Upper lobe of left lung (tissue), 6 donors: ENCODE results near the gene SPATA32. TPM values are rescaled to one million over a fixed set of nuclear protein-coding genes. Genes with fewer than 3 reads are reported as not detected.

Source experiments
- ATAC-seq, 2 donors: fragments of 200-7000 bp; cut with Tn5 transposase; one replicate each; pipeline ENCODE4 v1.9.1; 2022; ENCODE audit warnings: mild to moderate bottlenecking in 2 of 2, moderate library complexity in 2 of 2; ENCODE audit not compliant: low FRiP score in 2 of 2
- DNase-seq, 2 donors: peaks; one replicate each; pipeline ENCODE4 v3.0.0-alpha.2; 2019 to 2020
- H3K27ac ChIP-seq, 4 donors: fragments of 200-600 bp; sonication (generic); one replicate each; pipeline ENCODE4 v1.5.1; 2016 to 2019
- H3K27me3 ChIP-seq, 4 donors: fragments of 200-600 bp; sonication (generic); one replicate each; pipeline ENCODE4 v1.5.1; 2017 to 2019
- H3K36me3 ChIP-seq, 4 donors: fragments of 200-600 bp; sonication (generic); one replicate each; pipeline ENCODE4 v1.5.1; 2016 to 2019
- H3K4me1 ChIP-seq, 4 donors: fragments of 200-600 bp; sonication (generic); one replicate each; pipeline ENCODE4 v1.5.1; 2018 to 2019
- H3K4me3 ChIP-seq, 4 donors: fragments of 200-600 bp; sonication (generic); one replicate each; pipeline ENCODE4 v1.5.1; 2017 to 2019; ENCODE audit warnings: mild to moderate bottlenecking in 2 of 4, moderate library complexity in 1 of 4
- H3K9me3 ChIP-seq, 4 donors: fragments of 200-600 bp; sonication (generic); one replicate each; pipeline ENCODE4 v1.5.1; 2018 to 2019
- EP300 ChIP-seq, 4 donors: sonication (generic); formaldehyde crosslinking; IDR thresholded peaks; one replicate each; pipeline ENCODE4 v1.5.1; 2017; ENCODE audit warnings: antibody characterized with exemption in 4 of 4, control low read depth in 2 of 4
- POLR2A ChIP-seq, 4 donors: fragments of 450-650 bp; IDR thresholded peaks; one replicate each; pipeline ENCODE4 v1.5.1; 2016 to 2017; ENCODE audit warnings: antibody characterized with exemption in 4 of 4, mild to moderate bottlenecking in 2 of 4
- POLR2AphosphoS5 ChIP-seq, 2 donors: sonication (generic); formaldehyde crosslinking; IDR thresholded peaks; one replicate each; pipeline ENCODE4 v1.5.1; 2017; ENCODE audit warnings: antibody characterized with exemption in 2 of 2
- WGBS, 2 donors: methylation state at CpG; one replicate each; pipeline ENCODE4 v1.1.5; 2017 to 2018; 5-methylcytosine and 5-hydroxymethylcytosine counted together
- total RNA-seq, 6 donors: library from RNA; depleted of rRNA in 4 of 6; stranded (reverse); fragments of >200 nt in 4 of 6; gene quantifications; one replicate each; pipeline versions ENCODE4 v1.1.0 to v1.2.1, GENCODE V29; 2016 to 2021
- TF ChIP-seq, protein P1 (sequence below), 6 experiments: fragments of 450-650 bp in 4 of 6; fragments of 200-600 bp in 2 of 6; sonication (generic) in 2 of 6; IDR thresholded peaks; one replicate each; pipeline ENCODE4 v1.5.1; 2016 to 2019; ENCODE audit warnings: antibody characterized with exemption in 6 of 6
- donor health status: DM: no; HTN: no; CAD: no; lungs with moderate emphysema.
- donor health status: DM: no; HTN: yes; CAD: no; lungs with severe emphysema.

The SPATA32 gene
- total RNA-seq, 6 donors from 2014 or later = 0.20 TPM; not detected in 5

DNA sequence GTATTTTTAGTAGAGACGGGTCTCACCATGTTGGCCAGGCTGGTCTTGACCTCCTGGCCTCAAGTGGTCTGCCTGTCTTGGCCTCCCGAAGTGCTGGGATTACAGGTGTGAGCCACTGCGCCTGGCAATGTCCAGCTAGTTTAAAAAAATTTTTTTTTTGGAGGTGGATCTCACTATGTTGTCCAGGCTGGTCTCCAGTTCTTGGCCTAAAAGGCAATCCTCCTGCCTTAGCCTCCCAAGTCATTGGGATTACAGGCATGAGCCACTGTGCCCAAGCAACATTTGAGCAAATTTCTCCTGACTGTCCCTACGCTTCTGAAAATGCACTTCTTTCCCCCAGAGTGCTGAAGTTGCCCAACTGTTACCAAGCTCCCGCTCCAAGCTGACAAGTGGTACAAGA lies 46.9 kb upstream of the SPATA32 start:
- TF ChIP-seq POLR2A (IDR thresholded peaks at IDR 0.05) (no peak), EP300 (IDR thresholded peaks at IDR 0.05) (no peak), POLR2AphosphoS5 (IDR thresholded peaks at IDR 0.05) (no peak)
- TF ChIP-seq, protein P1, sequence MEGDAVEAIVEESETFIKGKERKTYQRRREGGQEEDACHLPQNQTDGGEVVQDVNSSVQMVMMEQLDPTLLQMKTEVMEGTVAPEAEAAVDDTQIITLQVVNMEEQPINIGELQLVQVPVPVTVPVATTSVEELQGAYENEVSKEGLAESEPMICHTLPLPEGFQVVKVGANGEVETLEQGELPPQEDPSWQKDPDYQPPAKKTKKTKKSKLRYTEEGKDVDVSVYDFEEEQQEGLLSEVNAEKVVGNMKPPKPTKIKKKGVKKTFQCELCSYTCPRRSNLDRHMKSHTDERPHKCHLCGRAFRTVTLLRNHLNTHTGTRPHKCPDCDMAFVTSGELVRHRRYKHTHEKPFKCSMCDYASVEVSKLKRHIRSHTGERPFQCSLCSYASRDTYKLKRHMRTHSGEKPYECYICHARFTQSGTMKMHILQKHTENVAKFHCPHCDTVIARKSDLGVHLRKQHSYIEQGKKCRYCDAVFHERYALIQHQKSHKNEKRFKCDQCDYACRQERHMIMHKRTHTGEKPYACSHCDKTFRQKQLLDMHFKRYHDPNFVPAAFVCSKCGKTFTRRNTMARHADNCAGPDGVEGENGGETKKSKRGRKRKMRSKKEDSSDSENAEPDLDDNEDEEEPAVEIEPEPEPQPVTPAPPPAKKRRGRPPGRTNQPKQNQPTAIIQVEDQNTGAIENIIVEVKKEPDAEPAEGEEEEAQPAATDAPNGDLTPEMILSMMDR (IDR thresholded peaks at IDR 0.05) = no peak
- H3K36me3 ChIP-seq = no peaks in the 10 kb centered on the region
- no peaks in the 10 kb centered on the region for H3K27me3 ChIP-seq
- no peak overlapping the region for H3K4me3 ChIP-seq
- no peak for DNase-seq
- WGBS, 2 donors = 95 to 96% methylated on average over 5 of the region's 5 CpGs
- H3K9me3 ChIP-seq = no peaks in the 10 kb centered on the region
- H3K27ac ChIP-seq = peak overlapping the region in 2 of 4 donors; percentile 2 to 78
- no peak for ATAC-seq
- H3K4me1 ChIP-seq = peaks cover 69 to 81% (median 77%) of the 10 kb centered on the region in 4 donors

DNA sequence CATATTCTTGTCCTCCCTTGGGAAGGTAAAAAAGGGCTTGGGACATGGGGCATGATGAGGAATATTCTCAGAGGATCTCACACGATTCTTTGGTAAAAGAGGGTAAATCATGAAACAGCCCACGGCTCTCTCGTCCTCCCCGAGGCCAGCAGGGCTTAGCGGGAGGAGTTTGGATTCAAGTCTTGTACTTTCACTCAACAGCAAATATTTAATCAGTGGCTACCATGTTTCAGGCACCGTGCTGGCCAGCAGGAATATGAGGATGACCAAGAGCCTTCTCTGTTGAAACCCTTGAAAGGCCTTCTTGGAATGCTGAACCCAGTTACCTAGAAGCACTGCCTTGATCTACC lies 46.1 kb upstream of the SPATA32 start:
- DNase-seq (no peak), ATAC-seq (no peak)
- no peak overlapping the region for H3K4me3 ChIP-seq
- H3K9me3 ChIP-seq = no peaks in the 10 kb centered on the region
- H3K4me1 ChIP-seq = peaks cover 65 to 80% (median 72%) of the 10 kb centered on the region in 4 donors
- H3K27me3 ChIP-seq = no peaks in the 10 kb centered on the region
- WGBS, 2 donors = 58 to 67% methylated on average over 6 of the region's 6 CpGs
- TF ChIP-seq, protein P1 (IDR thresholded peaks at IDR 0.05) = no peak
- TF ChIP-seq POLR2AphosphoS5 (IDR thresholded peaks at IDR 0.05) (no peak), POLR2A (IDR thresholded peaks at IDR 0.05) (no peak), EP300 (IDR thresholded peaks at IDR 0.05) (no peak)
- H3K36me3 ChIP-seq = no peaks in the 10 kb centered on the region
- peak overlapping the region; percentile 70 to 80 (median 78) for H3K27ac ChIP-seq

DNA sequence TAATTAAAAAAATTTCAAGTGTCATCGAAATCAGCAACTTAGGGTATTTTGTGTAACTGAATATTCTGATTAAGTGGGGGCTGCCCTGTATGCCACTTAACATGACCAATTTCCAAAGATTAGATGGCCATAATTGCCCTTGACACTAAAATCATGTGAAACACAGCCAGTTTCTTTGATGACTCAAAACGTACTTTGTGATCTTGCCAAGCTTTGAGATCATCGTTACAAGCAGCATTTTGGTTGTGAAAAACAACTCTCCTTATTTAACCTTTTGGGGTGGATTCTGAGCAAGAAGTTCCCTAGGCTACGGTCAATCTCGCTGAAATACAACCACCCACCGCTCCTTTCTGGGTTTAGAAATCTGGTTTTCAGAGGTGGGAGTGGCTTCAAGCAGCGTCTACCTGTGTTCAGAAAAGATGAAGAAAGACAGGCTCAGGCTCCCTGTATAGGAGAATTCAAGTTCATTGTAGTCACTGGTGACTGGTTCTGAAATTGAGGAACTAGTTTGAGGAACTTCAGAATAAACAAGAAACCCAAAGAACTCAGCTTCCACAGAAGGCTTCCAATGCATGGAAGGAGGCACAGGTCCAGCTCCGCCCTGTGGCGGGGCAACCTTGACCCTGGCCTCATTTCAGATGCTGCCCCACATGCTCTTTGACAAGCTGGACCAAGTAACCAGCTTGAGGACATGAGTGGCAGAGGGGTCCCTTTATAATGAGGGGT lies 45.6 kb upstream of the SPATA32 start:
- Histone ChIP-seq H3K27me3 (no peaks in the 10 kb centered on the region), H3K36me3 (no peaks in the 10 kb centered on the region), H3K9me3 (no peaks in the 10 kb centered on the region), H3K4me3 (no peak overlapping the region), H3K27ac (peak overlapping the region; percentile 70 to 80 (median 78)), H3K4me1 (peaks cover 64 to 80% (median 72%) of the 10 kb centered on the region in 4 donors)
- peak in 1 of 2 donors; percentile 6 for TF ChIP-seq POLR2AphosphoS5 (IDR thresholded peaks at IDR 0.05)
- TF ChIP-seq EP300 (IDR thresholded peaks at IDR 0.05) = peak in 1 of 4 donors; percentile 72
- TF ChIP-seq POLR2A (IDR thresholded peaks at IDR 0.05) = peak in 1 of 4 donors; percentile 33
- TF ChIP-seq, protein P1 (IDR thresholded peaks at IDR 0.05) = no peak
- ATAC-seq (peak; percentile 23 to 66), DNase-seq (peak in 1 of 2 donors; percentile 26)
- WGBS, 2 donors = 42% methylated on average over 9 of the region's 9 CpGs

DNA sequence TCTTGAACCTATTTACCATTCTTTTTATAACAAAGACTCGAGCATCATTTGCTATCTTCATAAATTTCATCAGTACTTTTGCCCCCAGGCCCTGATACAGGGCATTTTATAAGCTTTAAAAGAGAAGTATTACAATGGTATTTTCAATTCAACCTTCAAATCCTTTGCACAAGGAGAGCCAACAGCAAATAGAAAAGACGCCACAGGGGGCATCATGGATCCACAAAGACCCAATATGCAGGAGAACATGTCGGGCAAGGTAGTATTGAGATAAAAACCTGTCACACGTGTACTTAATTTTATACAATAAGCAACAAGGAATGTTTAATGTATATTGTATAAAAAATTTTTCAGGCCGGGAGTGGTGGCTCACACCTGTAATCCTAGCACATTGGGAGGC lies 44.7 kb upstream of the SPATA32 start:
- peaks cover 57 to 74% (median 68%) of the 10 kb centered on the region in 4 donors for H3K4me1 ChIP-seq
- TF ChIP-seq POLR2A (IDR thresholded peaks at IDR 0.05) (no peak), POLR2AphosphoS5 (IDR thresholded peaks at IDR 0.05) (no peak), EP300 (IDR thresholded peaks at IDR 0.05) (no peak)
- TF ChIP-seq, protein P1 (IDR thresholded peaks at IDR 0.05) = no peak
- no peaks in the 10 kb centered on the region for H3K27me3 ChIP-seq
- ATAC-seq = no peak
- H3K4me3 ChIP-seq = no peak overlapping the region
- H3K9me3 ChIP-seq = no peaks in the 10 kb centered on the region
- no peaks in the 10 kb centered on the region for H3K36me3 ChIP-seq
- DNase-seq = no peak
- peak overlapping the region; percentile 23 to 80 (median 78) for H3K27ac ChIP-seq
- 86 to 89% methylated on average over 5 of the region's 5 CpGs for WGBS, 2 donors

DNA sequence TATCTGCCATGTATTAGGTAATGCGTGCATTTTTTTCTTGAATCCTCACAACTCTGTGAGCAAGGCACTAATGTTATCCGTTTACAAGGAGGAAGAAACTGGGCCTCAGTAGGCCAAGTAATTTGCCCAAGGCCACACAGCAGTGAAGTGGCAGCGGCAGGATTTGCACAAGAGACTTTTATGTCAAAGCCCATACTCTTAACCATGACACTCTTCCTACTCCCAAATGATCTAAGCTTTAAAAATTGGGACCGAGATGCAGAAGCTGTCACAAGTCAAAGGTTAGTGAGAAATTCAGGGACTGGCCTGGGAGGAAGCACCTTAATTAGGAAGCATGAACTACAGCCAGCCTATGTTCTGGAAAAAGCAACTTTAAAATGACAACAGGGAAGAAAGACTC lies 44.2 kb upstream of the SPATA32 start:
- DNase-seq (no peak), ATAC-seq (no peak)
- Histone ChIP-seq H3K4me3 (no peak overlapping the region), H3K36me3 (no peaks in the 10 kb centered on the region), H3K27ac (peak overlapping the region; percentile 14 to 25 (median 23)), H3K27me3 (no peaks in the 10 kb centered on the region), H3K4me1 (peaks cover 53 to 68% (median 62%) of the 10 kb centered on the region in 4 donors), H3K9me3 (no peaks in the 10 kb centered on the region)
- WGBS, 2 donors = 58 to 76% methylated on average over 4 of the region's 4 CpGs
- TF ChIP-seq, protein P1 (IDR thresholded peaks at IDR 0.05) = no peak
- TF ChIP-seq EP300 (IDR thresholded peaks at IDR 0.05) = no peak
